Measurements from ENCODE around the gene MSRB1. TPM values are rescaled to one million over a fixed set of nuclear protein-coding genes. Genes with fewer than 3 reads are reported as not detected.
A peak's percentile ranks its signal among the peaks of the same experiment; 100 is the strongest.
"Not testable (repeated sequence)": the region's sequence is repeated elsewhere in the genome, so short reads cannot be mapped to it uniquely, and the experiment has no call there.

The MSRB1 gene
- total RNA-seq, 2 donors from 2014 or later = 20.6 to 23.5 TPM

- no peaks in the 10 kb centered on the region for H3K36me3 ChIP-seq (ENCODE audit: control insufficient read depth, insufficient read depth, low read length)
- H3K27ac ChIP-seq (ENCODE audit: low read depth, low read length) = no peak overlapping the region
- no peaks in the 10 kb centered on the region for H3K9me3 ChIP-seq (ENCODE audit: control insufficient read depth, low read length)
- peak; percentile 79 for TF ChIP-seq CTCF (conservative IDR thresholded peaks at IDR 0.05)
- no peak overlapping the region for H3K9ac ChIP-seq (ENCODE audit: extremely low read depth, low read length, poor library complexity, severe bottlenecking)
- Mint-ChIP-seq H3K9me3 (no peaks in the 10 kb centered on the region), H3K4me3 (no peak overlapping the region), H3K27me3 (ENCODE audit: insufficient read depth) (peaks cover 75% of the 10 kb centered on the region), H3K27ac (no peak overlapping the region), H3K4me1 (no peaks in the 10 kb centered on the region), H3K36me3 (ENCODE audit: low read depth) (no peaks in the 10 kb centered on the region)
- H3K4me1 ChIP-seq (ENCODE audit: control insufficient read depth, insufficient read depth, low read length) = no peaks in the 10 kb centered on the region
- peak; percentile 93 for DNase-seq
- H3K27me3 ChIP-seq (ENCODE audit: control insufficient read depth, insufficient read depth, low read length, poor library complexity, severe bottlenecking) = peaks cover 68% of the 10 kb centered on the region
- H3K4me3 ChIP-seq (ENCODE audit: low read length) = no peak overlapping the region
- 13 to 29% methylated on average over 6 to 24 of the region's 24 CpGs for WGBS, 2 experiments (ENCODE audit: insufficient coverage in 1 of 2, insufficient read length in 1 of 2)
These were observed 19.5 kb downstream of the MSRB1 start for GRCh38 chr16:1923299-1924034.

- Mint-ChIP-seq H3K36me3 (ENCODE audit: low read depth) (no peaks in the 10 kb centered on the region), H3K4me3 (no peak overlapping the region), H3K27me3 (ENCODE audit: insufficient read depth) (peaks cover 78% of the 10 kb centered on the region), H3K27ac (no peak overlapping the region), H3K9me3 (no peaks in the 10 kb centered on the region), H3K4me1 (no peaks in the 10 kb centered on the region)
- H3K27me3 ChIP-seq (ENCODE audit: control insufficient read depth, insufficient read depth, low read length, poor library complexity, severe bottlenecking) = peaks cover 75% of the 10 kb centered on the region
- H3K4me1 ChIP-seq (ENCODE audit: control insufficient read depth, insufficient read depth, low read length) = no peaks in the 10 kb centered on the region
- WGBS, 2 experiments (ENCODE audit: insufficient coverage in 1 of 2, insufficient read length in 1 of 2) = 86 to 94% methylated on average over 8 of the region's 8 CpGs
- no peak overlapping the region for H3K4me3 ChIP-seq (ENCODE audit: low read length)
- no peaks in the 10 kb centered on the region for H3K36me3 ChIP-seq (ENCODE audit: control insufficient read depth, insufficient read depth, low read length)
- no peaks in the 10 kb centered on the region for H3K9me3 ChIP-seq (ENCODE audit: control insufficient read depth, low read length)
- H3K27ac ChIP-seq (ENCODE audit: low read depth, low read length) = no peak overlapping the region
- no peak overlapping the region for H3K9ac ChIP-seq (ENCODE audit: extremely low read depth, low read length, poor library complexity, severe bottlenecking)
- TF ChIP-seq CTCF (conservative IDR thresholded peaks at IDR 0.05) = no peak
- no peak for DNase-seq
These were observed 20.6 kb downstream of the MSRB1 start for GRCh38 chr16:1922357-1922756.

GRCh38 chr16:1920727-1921171 lies 22.2 kb downstream of the MSRB1 start:
- Mint-ChIP-seq H3K4me1 (peaks cover 2% of the 10 kb centered on the region), H3K27me3 (ENCODE audit: insufficient read depth) (peaks cover 89% of the 10 kb centered on the region), H3K4me3 (no peak overlapping the region), H3K9me3 (no peaks in the 10 kb centered on the region), H3K27ac (no peak overlapping the region), H3K36me3 (ENCODE audit: low read depth) (no peaks in the 10 kb centered on the region)
- Histone ChIP-seq H3K9me3 (ENCODE audit: control insufficient read depth, low read length) (no peaks in the 10 kb centered on the region), H3K36me3 (ENCODE audit: control insufficient read depth, insufficient read depth, low read length) (no peaks in the 10 kb centered on the region), H3K9ac (ENCODE audit: extremely low read depth, low read length, poor library complexity, severe bottlenecking) (no peak overlapping the region), H3K27ac (ENCODE audit: low read depth, low read length) (no peak overlapping the region), H3K4me1 (ENCODE audit: control insufficient read depth, insufficient read depth, low read length) (no peaks in the 10 kb centered on the region), H3K4me3 (ENCODE audit: low read length) (no peak overlapping the region), H3K27me3 (ENCODE audit: control insufficient read depth, insufficient read depth, low read length, poor library complexity, severe bottlenecking) (peaks cover 91% of the 10 kb centered on the region)
- WGBS, 2 experiments (ENCODE audit: insufficient coverage in 1 of 2, insufficient read length in 1 of 2) = 10 to 17% methylated on average over 13 to 15 of the region's 15 CpGs
- no peak for TF ChIP-seq CTCF (conservative IDR thresholded peaks at IDR 0.05)
- DNase-seq = peak; percentile 90

- H3K27me3 ChIP-seq (ENCODE audit: control insufficient read depth, insufficient read depth, low read length, poor library complexity, severe bottlenecking) = peaks cover 96% of the 10 kb centered on the region
- DNase-seq, H3K27ac Mint-ChIP-seq: not testable (repeated sequence)
These were observed 22.9 kb downstream of the MSRB1 start for GRCh38 chr16:1920122-1920521.

More at GRCh38 chr16:1920122-1920521, 22.9 kb downstream of the MSRB1 start:
- H3K4me1 Mint-ChIP-seq; H3K4me1 ChIP-seq (ENCODE audit: control insufficient read depth, insufficient read depth, low read length); H3K4me3 ChIP-seq (ENCODE audit: low read length); H3K27ac ChIP-seq (ENCODE audit: low read depth, low read length); H3K9me3 Mint-ChIP-seq; H3K36me3 ChIP-seq (ENCODE audit: control insufficient read depth, insufficient read depth, low read length); H3K9me3 ChIP-seq (ENCODE audit: control insufficient read depth, low read length); H3K9ac ChIP-seq (ENCODE audit: extremely low read depth, low read length, poor library complexity, severe bottlenecking); H3K4me3 Mint-ChIP-seq; H3K36me3 Mint-ChIP-seq (ENCODE audit: low read depth): not testable (repeated sequence)
- 59 to 67% methylated on average over 13 to 21 of the region's 21 CpGs for WGBS, 2 experiments (ENCODE audit: insufficient coverage in 1 of 2, insufficient read length in 1 of 2)
- H3K27me3 Mint-ChIP-seq (ENCODE audit: insufficient read depth) = peaks cover 92% of the 10 kb centered on the region

All from endodermal cell (in vitro differentiated cells).